K562 (cell line): ENCODE data around the gene GNAI3. TPM values are rescaled to one million over a fixed set of nuclear protein-coding genes. Genes with fewer than 3 reads are reported as not detected.

ENCODE experiments used
- CBFA2T3 ChIP-seq: fragments of 450-650 bp; IDR thresholded peaks from 2 replicates; pipeline ENCODE4 v1.6.1; 2017
- CBX3 ChIP-seq, 2 experiments: IDR thresholded peaks; 1 replicate in 1 of 2; 2 replicates in 1 of 2; pipeline ENCODE4 v1.6.1; 2012; ENCODE audit warnings: inconsistent platforms in 2 of 2, low read length in 2 of 2, borderline replicate concordance in 1 of 2, control low read depth in 1 of 2
- EP400 ChIP-seq: fragments of 450-650 bp; IDR thresholded peaks from 2 replicates; pipeline ENCODE4 v1.6.1; 2017; ENCODE audit warnings: antibody characterized with exemption, mild to moderate bottlenecking, moderate library complexity
- ESRRA ChIP-seq: fragments of 450-650 bp; IDR thresholded peaks from 2 replicates; pipeline ENCODE4 v1.6.1; 2014; ENCODE audit warnings: low read depth, mild to moderate bottlenecking, moderate library complexity, borderline replicate concordance
- FOXA3 ChIP-seq, 2 experiments: fragments of 450-650 bp in 1 of 2; sonication (generic) in 1 of 2; formaldehyde crosslinking; IDR thresholded peaks in 1 of 2; conservative IDR thresholded peaks in 1 of 2; 2 replicates each; pipeline versions ENCODE4 v1.4.0 to v1.8.0; 2020 to 2022; ENCODE audit warnings: mild to moderate bottlenecking in 2 of 2, missing genetic modification reagents in 1 of 2
- FOXK1 ChIP-seq: sonication (generic); formaldehyde crosslinking; IDR thresholded peaks from 2 replicates; pipeline ENCODE4 v1.8.0; 2022; ENCODE audit warnings: missing genetic modification reagents, mild to moderate bottlenecking, borderline replicate concordance
- HDAC3 ChIP-seq: fragments of 450-650 bp; IDR thresholded peaks from 2 replicates; pipeline ENCODE4 v1.6.1; 2018; ENCODE audit warnings: borderline replicate concordance, mild to moderate bottlenecking, moderate library complexity; ENCODE audit not compliant: partially characterized antibody
- JUN ChIP-seq, 2 experiments: sonication (generic) in 1 of 2; formaldehyde crosslinking in 1 of 2; IDR thresholded peaks; 2 replicates each; pipeline versions ENCODE4 v1.6.1 to v1.8.0; 2012 to 2022; ENCODE audit warnings: borderline replicate concordance in 2 of 2, mild to moderate bottlenecking in 2 of 2, improper control_type of control experiment in 1 of 2, low read depth in 1 of 2, low read length in 1 of 2, missing genetic modification reagents in 1 of 2
- MCM7 ChIP-seq, 2 experiments: fragments of 450-650 bp; IDR thresholded peaks; 2 replicates each; pipeline ENCODE4 v1.6.1; 2016 to 2018
- NFRKB ChIP-seq: fragments of 450-650 bp; IDR thresholded peaks from 2 replicates; pipeline ENCODE4 v1.6.1; 2016; ENCODE audit warnings: low read depth
- PML ChIP-seq: IDR thresholded peaks from 2 replicates; pipeline ENCODE4 v1.6.1; 2012; ENCODE audit warnings: low read length, inconsistent platforms
- PTTG1 ChIP-seq: fragments of 450-650 bp; IDR thresholded peaks from 2 replicates; pipeline ENCODE4 v1.6.1; 2016; ENCODE audit warnings: low read depth, mild to moderate bottlenecking, missing genetic modification characterization, missing compliant biosample characterization
- SRF ChIP-seq, 2 experiments: fragments of 250-450, 450-650 bp in 1 of 2; sonication (Bioruptor Pico) in 1 of 2; sonication (generic) in 1 of 2; formaldehyde crosslinking; IDR thresholded peaks; 2 replicates each; pipeline versions ENCODE4 v1.5.0 to v1.5.1; 2020 to 2022; ENCODE audit warnings: mild to moderate bottlenecking in 1 of 2, missing genetic modification reagents in 1 of 2
- ZC3H8 ChIP-seq: fragments of 450-650 bp; IDR thresholded peaks from 2 replicates; pipeline ENCODE4 v1.6.1; 2017
- ZNF589 ChIP-seq: fragments of 200-800 bp; sonication (Bioruptor generic); IDR thresholded peaks from 2 replicates; pipeline ENCODE4 v1.6.1; 2016; ENCODE audit warnings: low read depth, missing genetic modification characterization, missing compliant biosample characterization
- ZNF644 ChIP-seq: fragments of 200-800 bp; sonication (Bioruptor generic); IDR thresholded peaks from 2 replicates; pipeline ENCODE4 v1.6.1; 2016; ENCODE audit warnings: low read depth, missing genetic modification characterization, missing compliant biosample characterization
- ZNF778 ChIP-seq: fragments of 450-650 bp; formaldehyde crosslinking; IDR thresholded peaks from 2 replicates; pipeline ENCODE4 v1.4.0; 2020; ENCODE audit warnings: mild to moderate bottlenecking, moderate library complexity
- polyA plus RNA-seq, 8 experiments: library from polyadenylated mRNA; depleted of rRNA in 4 of 8; stranded (reverse) in 5 of 8; unstranded in 3 of 8; fragments of >200 nt; fragmentation: Nextera tagmentation in 2 of 8; fragmentation: Illumina TruSeq in 1 of 8; extraction: Ambion mirVana in 2 of 8; extraction: Trizol in 1 of 8; gene quantifications; 2 replicates each; pipeline versions ENCODE4 v1.2.1 to v1.2.3, GENCODE V29; 2011 to 2014; ENCODE audit warnings: inconsistent platforms in 1 of 8, missing spikeins in 1 of 8
- total RNA-seq, 7 experiments: library from RNA; depleted of rRNA in 6 of 7; stranded (reverse); fragments of >200 nt in 6 of 7; fragmentation: Illumina TruSeq in 2 of 7; extraction: Trizol in 2 of 7; gene quantifications; 2 replicates each; pipeline versions ENCODE4 v1.2.1 to v1.2.3, GENCODE V29; 2011 to 2021; ENCODE audit warnings: low replicate concordance in 1 of 7
- TF ChIP-seq, protein P1 (sequence below): sonication (generic); IDR thresholded peaks from 2 replicates; pipeline ENCODE4 v1.6.1; 2016
- TF ChIP-seq, protein P2 (sequence below): fragments of 250-450 bp; sonication (Bioruptor Pico); IDR thresholded peaks from 2 replicates; pipeline ENCODE4 v1.5.0; 2020; ENCODE audit warnings: mild to moderate bottlenecking, borderline replicate concordance
- TF ChIP-seq, protein P3 (sequence below): fragments of 450-650 bp; IDR thresholded peaks from 2 replicates; pipeline ENCODE4 v1.6.1; 2016; ENCODE audit warnings: low read depth, mild to moderate bottlenecking, moderate library complexity
- TF ChIP-seq, protein P4 (sequence below), 2 experiments: fragments of 200-800 bp in 1 of 2; sonication (Bioruptor generic) in 1 of 2; sonication (generic) in 1 of 2; formaldehyde crosslinking in 1 of 2; IDR thresholded peaks in 1 of 2; conservative IDR thresholded peaks in 1 of 2; 2 replicates each; pipeline versions ENCODE4 v1.5.0 to v1.6.1; 2016 to 2020; ENCODE audit warnings: missing compliant biosample characterization in 1 of 2, missing genetic modification characterization in 1 of 2, missing genetic modification reagents in 1 of 2

The GNAI3 gene
- total and polyA plus RNA-seq, 9 of the 15 experiments (the other 6 are each of a cell fraction or from before 2014, with no cell fraction given), result 6.3 to 13.2 (median 8.9) TPM

DNA sequence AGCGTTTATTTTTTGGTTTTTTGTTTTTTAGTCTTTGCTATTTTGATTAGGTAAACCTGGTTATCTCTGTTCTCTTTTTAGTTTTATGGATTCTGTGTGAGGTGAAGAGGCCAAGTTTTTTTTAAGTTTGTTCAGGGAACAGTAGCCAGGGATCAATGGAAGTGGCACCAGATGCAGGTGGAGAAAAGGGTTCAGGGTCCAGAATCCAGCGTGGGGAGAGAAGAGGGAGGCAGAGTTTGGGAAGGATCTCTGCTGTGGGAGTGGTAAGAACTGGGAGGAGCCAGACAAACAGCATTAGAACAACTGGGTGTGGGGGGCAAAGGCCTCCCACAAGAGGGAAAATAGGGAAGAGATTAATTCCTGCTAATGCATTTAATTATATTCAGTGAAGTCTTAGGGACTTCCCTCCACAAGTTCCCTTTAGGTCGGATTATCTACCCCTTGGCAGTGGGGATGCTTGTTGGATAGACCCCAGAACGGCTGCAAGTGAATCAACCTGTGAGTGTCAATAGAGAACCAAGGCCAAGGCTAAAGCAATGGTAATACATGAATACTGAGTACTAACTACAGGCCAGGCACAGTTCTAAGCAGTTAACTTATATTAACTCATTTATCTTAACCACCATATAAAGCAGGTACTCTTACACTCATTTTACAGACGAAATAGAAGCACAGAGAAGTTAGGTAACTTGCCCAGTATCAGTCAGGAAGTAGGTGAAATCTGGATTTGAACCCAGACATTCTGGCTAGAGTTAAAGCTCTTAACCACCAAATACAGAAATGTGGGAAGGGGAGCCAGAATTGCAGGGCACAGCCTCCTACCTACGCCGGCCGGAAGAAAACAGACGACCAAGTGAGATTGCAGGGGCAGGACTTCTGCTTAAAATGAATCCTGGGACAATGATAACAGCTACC, 70.5 kb downstream of the GNAI3 start (continued):
- peak; percentile 14 for TF ChIP-seq HDAC3
- no peak for TF ChIP-seq NFRKB
- TF ChIP-seq CBFA2T3, result no peak
- peak in 1 of 2 experiments; percentile 8; a peak in 2 of 3 replicates for TF ChIP-seq CBX3 (IDR thresholded peaks at IDR 0.05; ENCODE audit: borderline replicate concordance in 1 of 2, low read length in 2 of 2)
- TF ChIP-seq, protein P1, sequence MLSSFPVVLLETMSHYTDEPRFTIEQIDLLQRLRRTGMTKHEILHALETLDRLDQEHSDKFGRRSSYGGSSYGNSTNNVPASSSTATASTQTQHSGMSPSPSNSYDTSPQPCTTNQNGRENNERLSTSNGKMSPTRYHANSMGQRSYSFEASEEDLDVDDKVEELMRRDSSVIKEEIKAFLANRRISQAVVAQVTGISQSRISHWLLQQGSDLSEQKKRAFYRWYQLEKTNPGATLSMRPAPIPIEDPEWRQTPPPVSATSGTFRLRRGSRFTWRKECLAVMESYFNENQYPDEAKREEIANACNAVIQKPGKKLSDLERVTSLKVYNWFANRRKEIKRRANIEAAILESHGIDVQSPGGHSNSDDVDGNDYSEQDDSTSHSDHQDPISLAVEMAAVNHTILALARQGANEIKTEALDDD, result peak; percentile 39; the same call in 1 of the 2 replicates
- TF ChIP-seq MCM7 (IDR thresholded peaks at IDR 0.05), result no peak
- 0 out of 2 replicates have a peak, but pooled peaks have one; percentile 45 for TF ChIP-seq ZNF589 (CRISPR knock-in tag)
- no peak for TF ChIP-seq FOXA3 (CRISPR knock-in tag; conservative IDR thresholded peaks at IDR 0.05 in 1 of 2, IDR thresholded peaks at IDR 0.05 in 1 of 2)
- TF ChIP-seq, protein P2, sequence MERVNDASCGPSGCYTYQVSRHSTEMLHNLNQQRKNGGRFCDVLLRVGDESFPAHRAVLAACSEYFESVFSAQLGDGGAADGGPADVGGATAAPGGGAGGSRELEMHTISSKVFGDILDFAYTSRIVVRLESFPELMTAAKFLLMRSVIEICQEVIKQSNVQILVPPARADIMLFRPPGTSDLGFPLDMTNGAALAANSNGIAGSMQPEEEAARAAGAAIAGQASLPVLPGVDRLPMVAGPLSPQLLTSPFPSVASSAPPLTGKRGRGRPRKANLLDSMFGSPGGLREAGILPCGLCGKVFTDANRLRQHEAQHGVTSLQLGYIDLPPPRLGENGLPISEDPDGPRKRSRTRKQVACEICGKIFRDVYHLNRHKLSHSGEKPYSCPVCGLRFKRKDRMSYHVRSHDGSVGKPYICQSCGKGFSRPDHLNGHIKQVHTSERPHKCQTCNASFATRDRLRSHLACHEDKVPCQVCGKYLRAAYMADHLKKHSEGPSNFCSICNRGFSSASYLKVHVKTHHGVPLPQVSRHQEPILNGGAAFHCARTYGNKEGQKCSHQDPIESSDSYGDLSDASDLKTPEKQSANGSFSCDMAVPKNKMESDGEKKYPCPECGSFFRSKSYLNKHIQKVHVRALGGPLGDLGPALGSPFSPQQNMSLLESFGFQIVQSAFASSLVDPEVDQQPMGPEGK (CRISPR knock-in tag), result no peak
- TF ChIP-seq ZC3H8, result no peak
- 0 out of 2 replicates have a peak, but pooled peaks have one; percentile 10 for TF ChIP-seq PTTG1
- peak; percentile 4; the same call in 1 of the 2 replicates for TF ChIP-seq PML
- TF ChIP-seq FOXK1 (CRISPR knock-in tag), result no peak; the same call in 1 of the 2 replicates
- TF ChIP-seq JUN (IDR thresholded peaks at IDR 0.05; ENCODE audit: borderline replicate concordance, low read depth, low read length), result no peak
- no peak for TF ChIP-seq JUN (CRISPR knock-in tag; IDR thresholded peaks at IDR 0.05; ENCODE audit: borderline replicate concordance)
- no peak for TF ChIP-seq EP400
- TF ChIP-seq, protein P3, sequence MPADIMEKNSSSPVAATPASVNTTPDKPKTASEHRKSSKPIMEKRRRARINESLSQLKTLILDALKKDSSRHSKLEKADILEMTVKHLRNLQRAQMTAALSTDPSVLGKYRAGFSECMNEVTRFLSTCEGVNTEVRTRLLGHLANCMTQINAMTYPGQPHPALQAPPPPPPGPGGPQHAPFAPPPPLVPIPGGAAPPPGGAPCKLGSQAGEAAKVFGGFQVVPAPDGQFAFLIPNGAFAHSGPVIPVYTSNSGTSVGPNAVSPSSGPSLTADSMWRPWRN, result peak; percentile 52; the same call in 1 of the 2 replicates
- TF ChIP-seq ZNF644 (tag), result peak; percentile 15; the same call in 1 of the 2 replicates
- no peak; the same call in 1 of the 2 replicates for TF ChIP-seq ESRRA
- no peak for TF ChIP-seq ZNF778 (CRISPR knock-in tag)
- peak in 1 of 2 experiments; percentile 35; a peak in 1 of 4 replicates for TF ChIP-seq SRF (CRISPR knock-in tag; IDR thresholded peaks at IDR 0.05)
- TF ChIP-seq, protein P4, sequence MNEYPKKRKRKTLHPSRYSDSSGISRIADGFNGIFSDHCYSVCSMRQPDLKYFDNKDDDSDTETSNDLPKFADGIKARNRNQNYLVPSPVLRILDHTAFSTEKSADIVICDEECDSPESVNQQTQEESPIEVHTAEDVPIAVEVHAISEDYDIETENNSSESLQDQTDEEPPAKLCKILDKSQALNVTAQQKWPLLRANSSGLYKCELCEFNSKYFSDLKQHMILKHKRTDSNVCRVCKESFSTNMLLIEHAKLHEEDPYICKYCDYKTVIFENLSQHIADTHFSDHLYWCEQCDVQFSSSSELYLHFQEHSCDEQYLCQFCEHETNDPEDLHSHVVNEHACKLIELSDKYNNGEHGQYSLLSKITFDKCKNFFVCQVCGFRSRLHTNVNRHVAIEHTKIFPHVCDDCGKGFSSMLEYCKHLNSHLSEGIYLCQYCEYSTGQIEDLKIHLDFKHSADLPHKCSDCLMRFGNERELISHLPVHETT (CRISPR knock-in tag; conservative IDR thresholded peaks at IDR 0.05 in 1 of 2, IDR thresholded peaks at IDR 0.05 in 1 of 2), result peak in 1 of 2 experiments; percentile 9; a peak in 1 of 4 replicates
